LNCAP (cell line): ENCODE data around the gene LIMK1.

Source experiments
- CTCF ChIP-seq: fragments of 450-650 bp; IDR thresholded peaks from 2 replicates; pipeline ENCODE4 v1.5.1; 2017; ENCODE audit warnings: mild to moderate bottlenecking

Gene LIMK1

GRCh38 chr7:74066626-74067025, 17.0 kb upstream of the LIMK1 start:
- TF ChIP-seq CTCF: no peak

- TF ChIP-seq CTCF: no peak
Measured at GRCh38 chr7:74068378-74069085, 15.1 kb upstream of the LIMK1 start.

GRCh38 chr7:74069086-74069541, 14.5 kb upstream of the LIMK1 start:
- TF ChIP-seq CTCF: no peak

GRCh38 chr7:74069790-74070618, 13.6 kb upstream of the LIMK1 start:
- no peak for TF ChIP-seq CTCF

GRCh38 chr7:74070619-74070921, 13.0 kb upstream of the LIMK1 start:
- no peak for TF ChIP-seq CTCF

GRCh38 chr7:74071121-74071520, 12.5 kb upstream of the LIMK1 start:
- TF ChIP-seq CTCF: no peak

- TF ChIP-seq CTCF: no peak
Measured at GRCh38 chr7:74074770-74075169, 8.8 kb upstream of the LIMK1 start.
